SK-N-SH (cell line): Measurements from ENCODE around the gene ATG16L2.

Experiments
- ELF1 ChIP-seq: IDR thresholded peaks from 2 replicates; pipeline ENCODE4 v1.4.0; 2012
- JUND ChIP-seq: IDR thresholded peaks from 2 replicates; pipeline ENCODE4 v1.4.0; 2012
- POLR2AphosphoS5 ChIP-seq: IDR thresholded peaks from 2 replicates; pipeline ENCODE4 v1.6.1; 2012; ENCODE audit warnings: low read depth, low read length
- RAD21 ChIP-seq: IDR thresholded peaks from 2 replicates; pipeline ENCODE4 v1.6.1; 2012; ENCODE audit warnings: mild to moderate bottlenecking, low read length
- RFX5 ChIP-seq: IDR thresholded peaks from 2 replicates; pipeline ENCODE4 v1.6.1; 2012; ENCODE audit warnings: mild to moderate bottlenecking, improper control_type of control experiment, low read length
- SIN3A ChIP-seq: IDR thresholded peaks from 2 replicates; pipeline ENCODE4 v1.6.1; 2012; ENCODE audit warnings: low read depth, mild to moderate bottlenecking, low read length, moderate library complexity, borderline replicate concordance
- TAF1 ChIP-seq: IDR thresholded peaks from 2 replicates; pipeline ENCODE4 v1.6.1; 2012; ENCODE audit warnings: low read depth, mild to moderate bottlenecking, low read length, moderate library complexity, borderline replicate concordance
- TCF12 ChIP-seq: IDR thresholded peaks from 2 replicates; pipeline ENCODE4 v1.4.0; 2012
- YY1 ChIP-seq: IDR thresholded peaks from 2 replicates; pipeline ENCODE4 v1.4.0; 2012; ENCODE audit warnings: low read depth, mild to moderate bottlenecking
- TF ChIP-seq, protein P1 (sequence below): fragments of 200-600 bp; sonication (generic); IDR thresholded peaks from 2 replicates; pipeline ENCODE4 v1.6.1; 2017; ENCODE audit warnings: antibody characterized with exemption, mild to moderate bottlenecking, moderate library complexity
- TF ChIP-seq, protein P2 (sequence below): IDR thresholded peaks from 2 replicates; pipeline ENCODE4 v1.4.0; 2012; ENCODE audit warnings: low read depth, borderline replicate concordance

DNA sequence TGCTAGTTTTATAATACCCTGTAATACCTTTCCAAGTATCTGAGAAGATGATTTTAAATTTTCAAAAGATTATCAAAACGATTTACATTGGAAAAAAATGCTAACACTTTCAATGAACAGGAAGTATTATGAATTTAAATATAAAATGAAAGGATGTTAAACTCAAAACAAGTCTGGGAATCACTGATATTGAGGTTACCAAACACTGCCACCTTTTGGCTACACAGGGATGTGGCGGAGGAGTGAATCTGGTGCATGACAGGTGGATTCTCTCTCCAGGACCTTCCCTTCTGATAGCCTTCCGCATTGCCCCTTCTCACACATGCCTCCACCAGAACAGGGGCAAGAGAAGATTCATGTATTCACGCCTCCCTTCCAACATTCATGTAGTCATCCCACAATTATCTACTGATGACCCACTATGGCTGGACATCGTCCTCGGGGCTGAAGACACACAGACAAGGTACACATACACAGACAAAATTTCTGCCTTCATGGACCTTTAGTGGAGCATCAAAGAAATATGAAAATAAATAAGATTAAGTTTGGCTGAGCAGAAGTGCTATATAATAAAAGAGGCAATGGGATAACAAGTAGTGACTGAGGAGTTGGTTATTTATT is 34.7 kb downstream of the ATG16L2 start:
- no peak for TF ChIP-seq RFX5
- TF ChIP-seq, protein P1, sequence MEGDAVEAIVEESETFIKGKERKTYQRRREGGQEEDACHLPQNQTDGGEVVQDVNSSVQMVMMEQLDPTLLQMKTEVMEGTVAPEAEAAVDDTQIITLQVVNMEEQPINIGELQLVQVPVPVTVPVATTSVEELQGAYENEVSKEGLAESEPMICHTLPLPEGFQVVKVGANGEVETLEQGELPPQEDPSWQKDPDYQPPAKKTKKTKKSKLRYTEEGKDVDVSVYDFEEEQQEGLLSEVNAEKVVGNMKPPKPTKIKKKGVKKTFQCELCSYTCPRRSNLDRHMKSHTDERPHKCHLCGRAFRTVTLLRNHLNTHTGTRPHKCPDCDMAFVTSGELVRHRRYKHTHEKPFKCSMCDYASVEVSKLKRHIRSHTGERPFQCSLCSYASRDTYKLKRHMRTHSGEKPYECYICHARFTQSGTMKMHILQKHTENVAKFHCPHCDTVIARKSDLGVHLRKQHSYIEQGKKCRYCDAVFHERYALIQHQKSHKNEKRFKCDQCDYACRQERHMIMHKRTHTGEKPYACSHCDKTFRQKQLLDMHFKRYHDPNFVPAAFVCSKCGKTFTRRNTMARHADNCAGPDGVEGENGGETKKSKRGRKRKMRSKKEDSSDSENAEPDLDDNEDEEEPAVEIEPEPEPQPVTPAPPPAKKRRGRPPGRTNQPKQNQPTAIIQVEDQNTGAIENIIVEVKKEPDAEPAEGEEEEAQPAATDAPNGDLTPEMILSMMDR, result peak; percentile 70
- TF ChIP-seq SIN3A, result no peak
- no peak for TF ChIP-seq POLR2AphosphoS5
- TF ChIP-seq TAF1, result no peak
- TF ChIP-seq YY1, result no peak
- no peak for TF ChIP-seq JUND
- TF ChIP-seq RAD21, result peak; percentile 69
- TF ChIP-seq ELF1, result no peak
- TF ChIP-seq, protein P2, sequence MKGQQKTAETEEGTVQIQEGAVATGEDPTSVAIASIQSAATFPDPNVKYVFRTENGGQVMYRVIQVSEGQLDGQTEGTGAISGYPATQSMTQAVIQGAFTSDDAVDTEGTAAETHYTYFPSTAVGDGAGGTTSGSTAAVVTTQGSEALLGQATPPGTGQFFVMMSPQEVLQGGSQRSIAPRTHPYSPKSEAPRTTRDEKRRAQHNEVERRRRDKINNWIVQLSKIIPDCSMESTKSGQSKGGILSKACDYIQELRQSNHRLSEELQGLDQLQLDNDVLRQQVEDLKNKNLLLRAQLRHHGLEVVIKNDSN, result no peak
- no peak for TF ChIP-seq TCF12
